T-cell (primary cell): ENCODE data around the gene PROSER2. TPM values are rescaled to one million over a fixed set of nuclear protein-coding genes. Genes with fewer than 3 reads are reported as not detected.

ENCODE experiments used
- ATAC-seq, 4 experiments: fragments of 200-7000 bp in 3 of 4; fragments of 150-1000 bp in 1 of 4; cut with Tn5 transposase; replicated peaks in 1 of 4; 1 replicate in 3 of 4; 2 replicates in 1 of 4; pipeline ENCODE4 v1.10.0; 2021; ENCODE audit warnings: moderate library complexity in 3 of 4, mild to moderate bottlenecking in 2 of 4, moderate number of reproducible peaks in 1 of 4
- CTCF ChIA-PET, 2 donors: fragments of 300-600 bp; sonication (Branson Sonifier 250); formaldehyde crosslinking; loops; one replicate each; lab custom pipeline; 2022; ENCODE audit warnings: antibody characterized with exemption in 2 of 2; lab: Charles Lee
- POLR2A ChIA-PET, 2 donors: fragments of 300-600 bp; sonication (Branson Sonifier 250); formaldehyde crosslinking; loops; one replicate each; lab custom pipeline; 2022; ENCODE audit warnings: antibody characterized with exemption in 2 of 2; lab: Charles Lee
- DNase-seq, 35 experiments: peaks; one replicate each; pipeline versions ENCODE4 v3.0.0 to v3.0.0-alpha.2; 2013 to 2023
- H3K27ac ChIP-seq: one replicate; pipeline ENCODE4 v1.5.1; 2013; ENCODE audit warnings: low read length
- H3K27me3 ChIP-seq, 2 experiments: replicated peaks in 1 of 2; 1 replicate in 1 of 2; 2 replicates in 1 of 2; pipeline versions ENCODE4 v1.6.1 to v1.7.0; 2013; ENCODE audit warnings: low read length in 1 of 2, mixed read lengths in 1 of 2; ENCODE audit not compliant: control insufficient read depth in 2 of 2, insufficient read depth in 2 of 2; ENCODE audit errors: extremely low read depth in 1 of 2
- H3K36me3 ChIP-seq, 2 donors: 1 replicate in 1 of 2; 2 replicates in 1 of 2; pipeline versions ENCODE4 v1.6.1 to v1.7.0; 2013; ENCODE audit warnings: low read length in 1 of 2; ENCODE audit not compliant: control insufficient read depth in 2 of 2, insufficient read depth in 1 of 2; ENCODE audit errors: extremely low read depth in 1 of 2
- H3K4me1 ChIP-seq, 2 experiments: 1 replicate in 1 of 2; 2 replicates in 1 of 2; pipeline versions ENCODE4 v1.6.1 to v1.7.0; 2013; ENCODE audit warnings: low read length in 2 of 2, mixed read lengths in 1 of 2; ENCODE audit not compliant: insufficient read depth in 2 of 2, control insufficient read depth in 1 of 2; ENCODE audit errors: extremely low read depth in 1 of 2
- H3K4me3 ChIP-seq, 2 donors: 1 replicate in 1 of 2; 2 replicates in 1 of 2; pipeline versions ENCODE4 v1.5.1 to v1.7.0; 2013; ENCODE audit warnings: mild to moderate bottlenecking in 2 of 2, low read length in 1 of 2, moderate library complexity in 1 of 2; ENCODE audit not compliant: control insufficient read depth in 1 of 2; ENCODE audit errors: extremely low read depth in 1 of 2
- H3K9me3 ChIP-seq: 2 replicates; pipeline ENCODE4 v1.7.0; 2013
- H3K27ac Mint-ChIP-seq, 2 donors: one replicate each; pipeline ENCODE4 v1.8.0; 2020 to 2021; ENCODE audit warnings: mild to moderate bottlenecking in 2 of 2, mixed read lengths in 2 of 2
- H3K27me3 Mint-ChIP-seq, 2 donors: one replicate each; pipeline ENCODE4 v1.8.0; 2021 to 2022; ENCODE audit warnings: mixed read lengths in 2 of 2
- H3K36me3 Mint-ChIP-seq: one replicate; pipeline ENCODE4 v1.8.0; 2021; ENCODE audit warnings: mixed read lengths
- H3K4me1 Mint-ChIP-seq, 3 donors: one replicate each; pipeline ENCODE4 v1.8.0; 2020 to 2022; ENCODE audit warnings: mixed read lengths in 3 of 3, mild to moderate bottlenecking in 1 of 3
- H3K4me3 Mint-ChIP-seq, 3 donors: one replicate each; pipeline ENCODE4 v1.8.0; 2020 to 2022; ENCODE audit warnings: mild to moderate bottlenecking in 3 of 3, mixed read lengths in 3 of 3, moderate library complexity in 3 of 3
- H3K9me3 Mint-ChIP-seq, 3 donors: one replicate each; pipeline ENCODE4 v1.8.0; 2020 to 2022; ENCODE audit warnings: mixed read lengths in 3 of 3
- WGBS: methylation state at CpG from one replicate; pipeline ENCODE4 v1.1.5; 2013; ENCODE audit warnings: missing lambda C conversion rate; ENCODE audit not compliant: insufficient coverage; 5-methylcytosine and 5-hydroxymethylcytosine counted together
- total RNA-seq, 35 experiments: library from RNA in 6 of 35; stranded (reverse) in 6 of 35; fragments of 120-200 nt in 1 of 35; gene quantifications; one replicate each; pipeline versions ENCODE4 v1.2.1 to v1.2.4 and lab custom pipeline; 2013 to 2026

Gene PROSER2, protein sequence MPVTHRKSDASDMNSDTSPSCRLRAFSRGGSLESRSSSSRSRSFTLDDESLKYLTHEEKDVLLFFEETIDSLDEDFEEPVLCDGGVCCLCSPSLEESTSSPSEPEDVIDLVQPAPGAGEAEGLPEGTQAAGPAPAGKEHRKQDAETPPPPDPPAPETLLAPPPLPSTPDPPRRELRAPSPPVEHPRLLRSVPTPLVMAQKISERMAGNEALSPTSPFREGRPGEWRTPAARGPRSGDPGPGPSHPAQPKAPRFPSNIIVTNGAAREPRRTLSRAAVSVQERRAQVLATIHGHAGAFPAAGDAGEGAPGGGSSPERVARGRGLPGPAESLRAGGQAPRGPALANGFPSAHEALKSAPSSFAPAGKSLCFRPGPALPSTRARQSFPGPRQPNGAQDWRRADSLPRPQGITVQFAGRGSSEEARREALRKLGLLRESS
- total RNA-seq (1 to 10 TPM; 1.7 to 4.8 (median 4.0) TPM), total RNA-seq (lab: John Stamatoyannopoulos, UW) (0.17 to 6.1 (median 1.3) reads per million in 29 experiments)
- 0.64 TPM for total RNA-seq (2013)

DNA sequence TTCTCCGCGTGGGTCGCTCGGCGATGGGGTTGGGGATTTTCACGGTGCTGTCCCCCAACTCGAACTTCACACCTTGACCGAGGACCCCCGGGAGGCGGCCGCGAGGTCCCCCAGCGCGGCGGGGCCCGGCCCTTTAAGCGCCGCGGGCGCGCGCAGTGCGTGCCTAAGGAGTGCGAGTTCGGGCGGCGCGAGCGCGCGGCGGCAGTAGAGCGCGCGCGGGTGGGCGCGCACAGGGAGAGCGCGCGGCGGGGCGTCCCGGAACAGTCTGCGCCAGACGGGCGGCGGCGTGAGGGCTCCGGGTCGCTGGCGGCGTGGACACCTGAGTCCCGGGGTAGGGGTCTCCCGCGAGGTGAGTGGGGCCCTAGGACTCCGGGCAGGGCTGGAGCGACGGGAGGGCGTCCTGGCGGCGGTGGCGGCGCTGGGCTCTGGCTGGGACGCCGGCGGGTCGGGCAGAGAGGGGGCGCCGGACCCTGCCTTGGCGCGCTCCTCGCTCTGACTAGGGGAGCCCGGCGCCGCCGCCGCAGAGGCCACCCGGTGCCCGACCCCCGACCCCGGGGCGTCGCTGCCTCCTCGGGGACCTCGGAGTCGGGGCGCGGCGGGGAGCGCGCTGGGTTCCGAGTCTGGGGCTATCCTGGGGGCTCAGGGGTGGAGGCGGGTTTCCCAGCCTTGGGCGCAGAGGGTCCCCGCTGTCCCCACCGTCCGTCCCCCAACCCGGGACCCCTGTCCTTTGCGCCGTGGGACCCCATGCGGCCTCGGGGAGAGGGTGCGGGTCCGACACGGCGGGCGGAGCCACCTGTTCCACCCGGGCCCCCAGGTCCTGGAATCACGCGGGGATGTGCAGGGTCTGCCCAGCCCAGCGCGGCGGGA lies at the start of gene PROSER2:
PROSER2 (plus strand) TSS at position 235 of the 867 bp plus-strand sequence. CDS start 28,722 bp downstream, outside the sequence.
- peaks cover 33 to 53% of the 10 kb centered on the region in 2 donors for H3K27me3 Mint-ChIP-seq
- ATAC-seq (peak; percentile 61 to 89 (median 83)), DNase-seq (peak in 28 of 35 experiments; percentile 2 to 57 (median 22))
- H3K4me3 Mint-ChIP-seq = peak within 1 kb of the TSS; percentile 66 to 81 (median 74)
- no peaks in the 10 kb centered on the region for H3K36me3 Mint-ChIP-seq
- Histone ChIP-seq H3K9me3 (no peaks in the 10 kb centered on the region), H3K27ac (no peak within 1 kb of the TSS), H3K4me1 (peaks cover 5 to 7% of the 10 kb centered on the region in 2 experiments), H3K27me3 (peaks cover 0 to 25% of the 10 kb centered on the region in 2 experiments), H3K36me3 (no peaks in the 10 kb centered on the region), H3K4me3 (peak within 1 kb of the TSS; percentile 48 to 75)
- H3K9me3 Mint-ChIP-seq = no peaks in the 10 kb centered on the region
- WGBS = under 1% methylated on average over 102 of the region's 114 CpGs
- peak within 1 kb of the TSS in 1 of 2 donors; percentile 20 for H3K27ac Mint-ChIP-seq
- POLR2A ChIA-PET = no interaction called here
- CTCF ChIA-PET = no interaction called here
- peaks cover 10 to 16% (median 15%) of the 10 kb centered on the region in 3 donors for H3K4me1 Mint-ChIP-seq

DNA sequence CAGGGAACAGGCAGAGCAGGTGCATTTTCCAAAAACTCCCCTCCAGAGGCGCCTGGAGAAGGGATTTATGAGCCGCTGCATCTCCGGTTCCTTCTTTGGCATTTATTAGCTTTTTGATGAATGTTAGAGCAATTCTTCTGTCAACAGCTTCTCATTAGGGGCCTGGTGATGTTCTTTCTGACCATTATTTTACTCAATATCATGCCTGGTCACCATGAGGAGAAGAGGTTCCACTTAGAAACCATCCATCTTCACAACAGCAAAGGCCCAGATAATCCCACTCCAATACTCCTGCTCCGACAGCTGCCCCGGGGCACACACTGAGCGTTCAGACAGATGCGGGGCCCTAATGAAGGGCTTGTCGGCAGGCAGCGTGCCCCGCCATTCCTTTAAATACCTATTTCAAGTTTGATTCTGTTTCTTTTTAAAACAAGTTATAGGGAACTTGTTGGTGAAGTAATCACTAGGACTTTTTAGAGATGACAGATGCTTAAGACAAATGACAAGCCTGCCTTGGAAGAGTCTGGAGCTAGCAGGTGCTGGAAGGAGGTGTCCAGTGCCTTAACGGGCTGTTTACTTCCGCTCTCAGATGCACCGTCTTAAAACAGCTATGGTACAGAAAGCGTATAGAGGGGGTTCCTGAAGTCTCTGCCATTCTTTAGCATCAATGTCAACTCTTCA lies 49.3 kb upstream of the PROSER2 start:
- no peaks in the 10 kb centered on the region for H3K9me3 ChIP-seq
- Mint-ChIP-seq H3K4me1 (no peaks in the 10 kb centered on the region), H3K27me3 (peaks cover 0 to 10% of the 10 kb centered on the region in 2 donors), H3K4me3 (no peak overlapping the region), H3K36me3 (no peaks in the 10 kb centered on the region), H3K27ac (no peak overlapping the region), H3K9me3 (no peaks in the 10 kb centered on the region)
- DNase-seq = no peak
- no peak for ATAC-seq
- ChIA-PET CTCF (interaction anchor here in 1 of 2 donors (1.4 kb wide), 1 partner anchor 10 kb away, joined by 13 read pairs; no protein-coding TSS in a partner anchor), POLR2A (no interaction called here)
- no peaks in the 10 kb centered on the region for H3K36me3 ChIP-seq
- H3K27me3 ChIP-seq = no peaks in the 10 kb centered on the region
- no peak overlapping the region for H3K4me3 ChIP-seq
- H3K4me1 ChIP-seq = no peaks in the 10 kb centered on the region
- WGBS = no CpG with 5 or more reads among the region's 14 CpGs
- H3K27ac ChIP-seq = no peak overlapping the region

DNA sequence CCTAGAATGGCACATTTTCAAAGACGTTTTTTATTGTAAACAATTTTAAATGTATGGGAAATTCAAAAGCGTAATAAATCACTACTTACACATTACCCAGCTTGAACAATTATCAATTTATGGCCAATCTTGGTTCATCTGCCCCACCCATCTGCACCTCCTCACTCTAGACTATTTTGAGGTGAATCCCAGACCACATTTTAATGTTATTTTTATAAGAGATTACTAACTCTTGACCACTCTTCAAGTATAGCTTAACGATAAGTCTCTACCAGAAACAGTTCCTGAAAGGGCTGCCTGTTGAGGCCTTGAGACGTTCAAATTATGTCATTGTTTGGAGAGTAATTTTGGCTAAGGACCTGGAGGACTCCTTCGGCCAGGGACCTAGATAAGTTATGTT lies 47.7 kb upstream of the PROSER2 start:
- H3K4me1 ChIP-seq = no peaks in the 10 kb centered on the region
- no peaks in the 10 kb centered on the region for H3K9me3 ChIP-seq
- no peak overlapping the region for H3K27ac ChIP-seq
- no peak overlapping the region for H3K27ac Mint-ChIP-seq
- H3K36me3 ChIP-seq = no peaks in the 10 kb centered on the region
- no peak for ATAC-seq
- no CpG with 5 or more reads among the region's 5 CpGs for whole genome bisulfite sequencing
- ChIA-PET POLR2A (no interaction called here), CTCF (no interaction called here)
- peaks cover 0 to 10% of the 10 kb centered on the region in 2 donors for H3K27me3 Mint-ChIP-seq
- H3K4me3 Mint-ChIP-seq = no peak overlapping the region
- H3K36me3 Mint-ChIP-seq = no peaks in the 10 kb centered on the region
- no peaks in the 10 kb centered on the region for H3K27me3 ChIP-seq
- DNase-seq = no peak
- H3K4me1 Mint-ChIP-seq = no peaks in the 10 kb centered on the region
- no peaks in the 10 kb centered on the region for H3K9me3 Mint-ChIP-seq
- H3K4me3 ChIP-seq = no peak overlapping the region

DNA sequence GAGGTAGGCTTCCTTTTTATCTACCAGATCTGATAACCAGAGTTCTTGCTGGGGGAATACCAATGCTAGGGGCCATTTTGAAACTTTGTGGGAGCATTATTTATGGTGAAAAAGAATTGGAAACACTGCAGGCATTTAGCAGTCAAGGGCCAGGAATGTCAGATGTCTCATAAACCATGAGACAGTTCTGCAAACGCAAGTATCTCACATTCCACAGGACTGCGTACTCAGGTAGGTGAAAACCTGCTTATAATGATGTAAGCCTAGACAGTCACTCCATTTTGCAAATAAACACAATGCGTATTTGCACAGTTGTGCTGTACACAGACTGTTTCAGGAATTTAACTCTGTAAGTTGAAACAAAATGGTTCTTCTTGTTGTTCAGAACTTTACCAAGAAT lies 47.1 kb upstream of the PROSER2 start:
- Histone ChIP-seq H3K4me1 (no peaks in the 10 kb centered on the region), H3K27ac (no peak overlapping the region), H3K9me3 (no peaks in the 10 kb centered on the region), H3K36me3 (no peaks in the 10 kb centered on the region), H3K27me3 (peaks cover 0 to 3% of the 10 kb centered on the region in 2 experiments), H3K4me3 (no peak overlapping the region)
- ChIA-PET CTCF (no interaction called here), POLR2A (no interaction called here)
- Mint-ChIP-seq H3K27me3 (peaks cover 0 to 10% of the 10 kb centered on the region in 2 donors), H3K27ac (no peak overlapping the region), H3K36me3 (no peaks in the 10 kb centered on the region), H3K4me3 (no peak overlapping the region), H3K4me1 (no peaks in the 10 kb centered on the region), H3K9me3 (no peaks in the 10 kb centered on the region)
- DNase-seq (no peak), ATAC-seq (no peak)
- WGBS = 92% methylated on average over 3 of the region's 3 CpGs

DNA sequence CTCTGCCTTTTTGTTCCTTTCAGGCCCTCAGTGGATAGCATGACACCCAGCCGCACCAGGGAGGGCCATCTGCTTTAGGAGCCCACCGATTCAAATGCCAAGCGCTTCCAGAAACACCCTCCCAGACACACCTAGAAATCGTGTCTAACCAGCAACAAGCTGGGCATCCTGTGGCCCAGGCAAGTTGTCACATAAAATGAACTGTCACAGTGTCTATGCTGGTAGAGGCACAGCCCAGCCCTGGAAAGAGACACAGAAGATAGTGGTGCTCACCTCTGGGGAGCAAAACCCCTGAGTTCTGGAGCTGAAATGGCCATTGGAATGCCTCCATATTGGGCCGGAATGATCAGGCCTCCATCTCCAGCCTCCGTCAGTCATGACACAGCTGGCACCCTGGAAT lies 42.0 kb upstream of the PROSER2 start:
- ChIA-PET CTCF (interaction anchor here in 1 of 2 donors (0.8 kb wide), 1 partner anchor 12 kb away, joined by 3 read pairs; no protein-coding TSS in a partner anchor), POLR2A (no interaction called here)
- H3K36me3 Mint-ChIP-seq = no peaks in the 10 kb centered on the region
- H3K27ac ChIP-seq = no peak overlapping the region
- ATAC-seq = no peak
- peaks cover 4 to 8% of the 10 kb centered on the region in 2 donors for H3K27me3 Mint-ChIP-seq
- no peak for DNase-seq
- no peaks in the 10 kb centered on the region for H3K9me3 Mint-ChIP-seq
- 86% methylated on average over 4 of the region's 6 CpGs for WGBS
- H3K27me3 ChIP-seq = peaks cover 0 to 7% of the 10 kb centered on the region in 2 experiments
- H3K9me3 ChIP-seq = no peaks in the 10 kb centered on the region
- no peaks in the 10 kb centered on the region for H3K4me1 ChIP-seq
- no peaks in the 10 kb centered on the region for H3K36me3 ChIP-seq
- H3K4me3 ChIP-seq = no peak overlapping the region
- no peak overlapping the region for H3K4me3 Mint-ChIP-seq
- no peak overlapping the region for H3K27ac Mint-ChIP-seq
- no peaks in the 10 kb centered on the region for H3K4me1 Mint-ChIP-seq
